ENCODE results near the gene MICAL3.

MICAL3 gene

DNA sequence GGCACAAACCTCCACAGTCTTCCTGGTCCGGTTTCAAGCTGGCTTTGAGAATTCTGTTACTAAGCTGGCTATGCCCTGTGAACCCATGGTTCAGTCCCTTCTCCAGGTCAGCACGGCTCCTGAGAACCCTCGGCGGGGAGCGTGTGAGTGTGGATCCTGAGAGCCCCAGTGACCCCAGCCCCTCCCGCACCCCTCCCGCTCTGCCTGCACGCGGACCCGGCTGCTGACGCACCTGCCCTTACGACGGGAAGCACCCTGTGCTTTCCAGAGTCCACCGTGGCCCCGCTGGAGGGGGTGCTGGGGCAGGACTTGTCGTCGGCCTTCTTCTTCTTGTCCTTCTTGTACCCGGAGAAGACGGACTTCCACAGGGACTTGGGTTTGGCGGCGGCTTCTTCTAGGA is 207.3 kb downstream of the MICAL3 start:
- in situ Hi-C loops (cut with MboI; ENCODE audit: low pct_unique_long_range_greater_than_20kb, low sequenced_read_pairs, unreplicated experiment) = no loop called here

GRCh38 chr22:17816649-17817048 is 207.7 kb downstream of the MICAL3 start:
- DNase-seq (ENCODE audit: low spot score) = no peak
- TF ChIP-seq, protein P1, sequence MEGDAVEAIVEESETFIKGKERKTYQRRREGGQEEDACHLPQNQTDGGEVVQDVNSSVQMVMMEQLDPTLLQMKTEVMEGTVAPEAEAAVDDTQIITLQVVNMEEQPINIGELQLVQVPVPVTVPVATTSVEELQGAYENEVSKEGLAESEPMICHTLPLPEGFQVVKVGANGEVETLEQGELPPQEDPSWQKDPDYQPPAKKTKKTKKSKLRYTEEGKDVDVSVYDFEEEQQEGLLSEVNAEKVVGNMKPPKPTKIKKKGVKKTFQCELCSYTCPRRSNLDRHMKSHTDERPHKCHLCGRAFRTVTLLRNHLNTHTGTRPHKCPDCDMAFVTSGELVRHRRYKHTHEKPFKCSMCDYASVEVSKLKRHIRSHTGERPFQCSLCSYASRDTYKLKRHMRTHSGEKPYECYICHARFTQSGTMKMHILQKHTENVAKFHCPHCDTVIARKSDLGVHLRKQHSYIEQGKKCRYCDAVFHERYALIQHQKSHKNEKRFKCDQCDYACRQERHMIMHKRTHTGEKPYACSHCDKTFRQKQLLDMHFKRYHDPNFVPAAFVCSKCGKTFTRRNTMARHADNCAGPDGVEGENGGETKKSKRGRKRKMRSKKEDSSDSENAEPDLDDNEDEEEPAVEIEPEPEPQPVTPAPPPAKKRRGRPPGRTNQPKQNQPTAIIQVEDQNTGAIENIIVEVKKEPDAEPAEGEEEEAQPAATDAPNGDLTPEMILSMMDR (IDR thresholded peaks at IDR 0.05; ENCODE audit: extremely low read depth, insufficient read depth, missing control alignments) = no peak
- in situ Hi-C loops (cut with MboI; ENCODE audit: low pct_unique_long_range_greater_than_20kb, low sequenced_read_pairs, unreplicated experiment) = no loop called here

More for the DNA sequence above, 207.3 kb downstream of the MICAL3 start:
- TF ChIP-seq, protein P1 (IDR thresholded peaks at IDR 0.05; ENCODE audit: extremely low read depth, insufficient read depth, missing control alignments) = no peak
- no peak for DNase-seq (ENCODE audit: low spot score)

- in situ Hi-C loops (cut with MboI; ENCODE audit: low pct_unique_long_range_greater_than_20kb, low sequenced_read_pairs, unreplicated experiment) = no loop called here
- TF ChIP-seq, protein P1 (IDR thresholded peaks at IDR 0.05; ENCODE audit: extremely low read depth, insufficient read depth, missing control alignments) = no peak
- no peak for DNase-seq (ENCODE audit: low spot score)
These were observed 208.6 kb downstream of the MICAL3 start for GRCh38 chr22:17815703-17816254.

DNA sequence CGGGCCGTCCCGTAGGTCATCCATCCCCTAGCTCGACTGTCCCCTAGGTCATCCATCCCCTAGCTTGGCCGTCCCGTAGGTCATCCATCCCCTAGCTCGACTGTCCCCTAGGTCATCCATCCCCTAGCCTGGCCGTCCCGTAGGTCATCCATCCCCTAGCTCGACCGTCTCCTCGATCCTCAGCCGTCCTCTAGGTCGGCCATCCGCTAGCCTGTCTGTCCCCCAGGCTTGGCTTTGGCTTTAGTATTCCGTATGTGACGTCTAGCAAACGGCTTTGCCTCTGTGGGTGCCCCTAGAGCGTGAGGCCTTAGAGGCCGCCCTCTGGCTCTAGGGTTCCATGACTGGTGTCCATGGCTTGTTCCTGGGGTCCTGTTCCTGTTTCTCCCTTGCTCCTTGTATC is 209.5 kb downstream of the MICAL3 start:
- TF ChIP-seq, protein P1 (IDR thresholded peaks at IDR 0.05; ENCODE audit: extremely low read depth, insufficient read depth, missing control alignments) = no peak
- in situ Hi-C loops (cut with MboI; ENCODE audit: low pct_unique_long_range_greater_than_20kb, low sequenced_read_pairs, unreplicated experiment) = no loop called here
- DNase-seq (ENCODE audit: low spot score) = no peak

- DNase-seq (ENCODE audit: low spot score) = no peak
- in situ Hi-C loops (cut with MboI; ENCODE audit: low pct_unique_long_range_greater_than_20kb, low sequenced_read_pairs, unreplicated experiment) = no loop called here
- TF ChIP-seq, protein P1 (IDR thresholded peaks at IDR 0.05; ENCODE audit: extremely low read depth, insufficient read depth, missing control alignments) = no peak
These were observed 210.3 kb downstream of the MICAL3 start for GRCh38 chr22:17814084-17814483.

DNA sequence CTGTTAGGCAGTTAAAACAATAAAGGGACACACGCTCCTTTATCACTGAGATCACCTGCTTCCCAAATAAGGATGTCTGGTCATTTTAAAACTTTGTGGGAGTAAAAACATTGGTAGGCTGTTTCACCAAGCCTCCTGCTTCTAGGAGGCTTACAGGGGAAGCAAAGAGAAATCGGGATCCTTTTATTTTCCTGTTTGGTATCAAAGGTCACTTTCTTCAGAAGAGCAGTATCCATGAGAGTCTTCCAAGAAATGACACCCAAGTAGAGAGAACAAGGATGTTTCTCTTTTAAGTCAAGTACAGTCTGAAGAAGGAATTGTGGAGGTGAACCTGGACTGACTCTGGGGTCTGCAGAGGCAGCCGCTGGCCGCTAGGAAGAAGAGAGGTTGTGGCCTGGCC is 213.2 kb downstream of the MICAL3 start:
- in situ Hi-C loops (cut with MboI; ENCODE audit: low pct_unique_long_range_greater_than_20kb, low sequenced_read_pairs, unreplicated experiment) = no loop called here
- TF ChIP-seq, protein P1 (IDR thresholded peaks at IDR 0.05; ENCODE audit: extremely low read depth, insufficient read depth, missing control alignments) = no peak
- DNase-seq (ENCODE audit: low spot score) = no peak

All from GM13977 (cell line).